Effector memory CD8-positive, alpha-beta T cell (primary cell): ENCODE results near the gene BUD31.
A peak's percentile ranks its signal among the peaks of the same experiment; 100 is the strongest.
"Not testable (repeated sequence)": the region's sequence is repeated elsewhere in the genome, so short reads cannot be mapped to it uniquely, and the experiment has no call there.

ENCODE experiments used
- ATAC-seq: fragments of 150-1000 bp; cut with Tn5 transposase; replicated peaks from 2 replicates; pipeline ENCODE4 v1.10.0; 2021; ENCODE audit warnings: mild to moderate bottlenecking, moderate library complexity
- DNase-seq, 3 experiments: peaks; one replicate each; pipeline ENCODE4 v3.0.0; 2021
- H3K27ac Mint-ChIP-seq, 2 donors: one replicate each; pipeline ENCODE4 v1.8.0; 2022; ENCODE audit warnings: mild to moderate bottlenecking in 2 of 2, mixed read lengths in 2 of 2, moderate library complexity in 2 of 2
- H3K27me3 Mint-ChIP-seq, 2 donors: one replicate each; pipeline ENCODE4 v1.8.0; 2022; ENCODE audit warnings: mixed read lengths in 2 of 2
- H3K36me3 Mint-ChIP-seq: one replicate; pipeline ENCODE4 v1.8.0; 2022; ENCODE audit warnings: mild to moderate bottlenecking, moderate library complexity, mixed read lengths; ENCODE audit not compliant: insufficient read depth
- H3K4me1 Mint-ChIP-seq, 2 donors: one replicate each; pipeline ENCODE4 v1.8.0; 2022; ENCODE audit warnings: low read depth in 2 of 2, mixed read lengths in 2 of 2
- H3K4me3 Mint-ChIP-seq, 2 donors: one replicate each; pipeline ENCODE4 v1.8.0; 2022; ENCODE audit warnings: mild to moderate bottlenecking in 2 of 2, mixed read lengths in 2 of 2, moderate library complexity in 2 of 2
- H3K9me3 Mint-ChIP-seq, 2 donors: one replicate each; pipeline ENCODE4 v1.8.0; 2022; ENCODE audit warnings: mixed read lengths in 2 of 2

The BUD31 gene

DNA sequence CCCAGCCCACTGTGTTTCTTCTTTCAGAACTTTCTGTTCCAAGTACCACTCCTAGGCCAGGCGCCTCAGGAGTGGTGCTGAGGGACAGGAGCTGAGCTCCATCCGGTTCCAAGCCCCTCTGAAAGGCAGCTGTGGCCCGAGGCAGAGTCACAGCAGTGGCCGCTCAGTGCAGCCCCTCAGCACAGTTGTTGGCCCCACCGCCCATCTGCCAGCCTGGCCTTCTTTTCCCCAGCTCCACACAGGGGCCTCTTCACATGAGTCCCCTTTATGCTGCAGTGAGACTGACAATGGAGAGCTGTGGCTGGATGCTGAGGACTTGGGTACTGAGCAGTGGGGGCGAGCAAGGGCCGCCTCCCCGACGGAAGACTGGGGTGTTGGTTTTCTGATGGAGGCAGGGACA is 9.5 kb downstream of the BUD31 start:
- Mint-ChIP-seq H3K4me3 (no peak overlapping the region), H3K4me1 (peaks cover under 1 to 6% of the 10 kb centered on the region in 2 donors), H3K27me3 (no peaks in the 10 kb centered on the region), H3K27ac (no peak overlapping the region), H3K36me3 (peaks cover 83% of the 10 kb centered on the region), H3K9me3 (no peaks in the 10 kb centered on the region)
- DNase-seq (no peak), ATAC-seq (no peak)

DNA sequence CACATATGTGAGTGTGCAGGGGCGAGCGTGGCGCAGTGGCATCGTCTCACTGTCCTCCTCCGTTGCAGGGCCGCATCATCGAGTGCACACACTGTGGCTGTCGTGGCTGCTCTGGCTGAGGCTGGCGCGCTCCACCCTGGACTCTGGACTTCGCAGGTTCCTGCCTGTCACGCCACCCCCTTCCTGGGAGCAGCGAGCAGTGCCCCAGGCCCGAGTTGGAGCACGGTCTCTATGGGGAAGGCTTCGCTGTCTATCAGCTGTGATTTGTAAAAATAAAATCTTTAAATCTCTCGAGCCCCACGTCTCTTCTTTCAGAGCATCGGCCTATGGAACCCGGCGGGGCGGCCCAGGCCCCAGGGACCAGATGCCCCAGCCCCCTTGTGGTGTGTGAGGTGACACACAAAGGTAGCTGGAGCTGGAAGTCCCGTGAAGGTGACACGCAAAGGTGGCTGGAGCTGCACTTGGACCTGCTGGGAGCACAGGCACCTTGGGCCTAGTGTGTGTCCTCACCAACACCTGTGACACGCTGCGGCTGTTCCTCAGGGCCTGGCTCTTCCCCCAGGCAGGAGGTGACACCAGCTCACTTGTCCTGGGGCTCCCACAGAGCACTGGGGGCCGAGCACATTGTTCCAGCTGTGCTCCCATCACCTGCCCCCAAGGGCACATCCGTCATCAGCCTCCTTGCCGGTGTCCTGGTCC is 10.7 kb downstream of the BUD31 start:
- H3K4me3 Mint-ChIP-seq, result peak overlapping the region in 1 of 2 donors; percentile 20
- H3K9me3 Mint-ChIP-seq, result no peaks in the 10 kb centered on the region
- peak overlapping the region in 1 of 2 donors; percentile 87 for H3K27ac Mint-ChIP-seq
- no peak for DNase-seq
- no peaks in the 10 kb centered on the region for H3K27me3 Mint-ChIP-seq
- no peak for ATAC-seq
- H3K4me1 Mint-ChIP-seq, result peaks cover 0 to 5% of the 10 kb centered on the region in 2 donors
- H3K36me3 Mint-ChIP-seq, result peaks cover 72% of the 10 kb centered on the region

DNA sequence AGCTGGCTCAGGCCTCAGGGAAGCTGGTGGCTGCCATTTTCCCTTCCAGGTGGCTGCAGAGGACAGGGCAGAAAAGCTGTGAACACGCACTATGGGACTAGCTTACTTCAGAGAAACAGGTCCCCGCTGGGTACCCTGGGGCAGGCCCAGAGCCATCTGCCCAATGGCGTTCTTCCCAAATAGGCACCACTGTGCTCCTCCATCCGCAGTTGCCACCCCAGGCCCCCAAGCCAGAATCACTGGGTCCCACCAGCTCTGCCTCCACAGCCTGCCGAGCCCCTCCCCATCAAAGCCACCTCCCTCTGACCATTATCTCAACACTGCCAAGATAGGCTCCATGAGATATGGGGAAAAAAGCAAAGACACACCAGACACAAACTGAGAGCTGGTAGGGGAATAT is 11.4 kb downstream of the BUD31 start:
- Mint-ChIP-seq H3K9me3 (no peaks in the 10 kb centered on the region), H3K4me3 (no peak overlapping the region), H3K27ac (peak overlapping the region in 1 of 2 donors; percentile 87), H3K4me1 (peaks cover 0 to under 1% of the 10 kb centered on the region in 2 donors), H3K27me3 (no peaks in the 10 kb centered on the region), H3K36me3 (peaks cover 65% of the 10 kb centered on the region)
- DNase-seq (no peak), ATAC-seq (no peak)

DNA sequence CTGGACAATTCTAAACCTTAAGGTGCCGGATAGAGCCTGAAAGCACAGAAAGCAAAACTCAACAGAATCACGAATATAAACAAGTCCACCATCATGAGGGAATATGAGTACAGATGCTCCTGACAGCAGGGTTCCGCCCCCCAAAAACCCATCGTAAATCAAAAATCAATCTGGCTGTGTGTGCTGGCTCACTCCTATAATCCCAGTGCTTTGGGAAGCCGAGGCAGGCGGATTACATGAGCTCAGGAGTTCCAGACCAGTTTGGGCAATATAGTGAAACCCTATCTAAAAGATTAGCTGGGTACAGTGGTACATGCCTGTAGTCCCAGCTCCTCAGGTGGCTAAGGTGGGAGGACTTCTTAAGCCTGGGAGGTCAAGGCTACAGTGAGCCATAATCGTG is 12.2 kb downstream of the BUD31 start:
- Mint-ChIP-seq H3K9me3 (no peaks in the 10 kb centered on the region), H3K4me3 (no peak overlapping the region), H3K27me3 (no peaks in the 10 kb centered on the region), H3K27ac (peak overlapping the region in 1 of 2 donors; percentile 87), H3K4me1 (no peaks in the 10 kb centered on the region), H3K36me3 (peaks cover 57% of the 10 kb centered on the region)
- DNase-seq (no peak), ATAC-seq (no peak)

DNA sequence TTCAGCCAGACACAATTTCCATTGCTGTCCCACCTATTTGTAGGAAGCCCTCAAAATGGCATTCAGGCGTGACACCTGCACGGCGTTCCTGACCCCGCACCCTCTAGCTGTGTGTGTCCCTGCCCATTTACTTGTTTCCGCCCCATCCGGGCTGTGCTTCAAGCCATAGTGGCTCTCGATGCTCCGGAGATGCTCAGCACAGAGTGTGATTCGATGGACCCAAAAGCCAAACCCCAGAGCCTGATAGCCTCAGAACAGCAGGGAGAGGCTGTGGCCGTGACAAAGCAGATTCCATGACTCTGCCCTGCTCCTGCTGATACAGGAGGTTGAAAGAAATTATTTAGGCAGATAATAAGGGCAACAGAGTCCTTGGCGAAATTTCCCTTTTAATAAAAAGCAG is 13.4 kb downstream of the BUD31 start:
- H3K4me1 Mint-ChIP-seq, result no peaks in the 10 kb centered on the region
- no peak overlapping the region for H3K4me3 Mint-ChIP-seq
- no peak for ATAC-seq
- peak overlapping the region; percentile 25 to 46 for H3K27ac Mint-ChIP-seq
- no peaks in the 10 kb centered on the region for H3K27me3 Mint-ChIP-seq
- no peaks in the 10 kb centered on the region for H3K9me3 Mint-ChIP-seq
- DNase-seq, result no peak
- peaks cover 45% of the 10 kb centered on the region for H3K36me3 Mint-ChIP-seq

DNA sequence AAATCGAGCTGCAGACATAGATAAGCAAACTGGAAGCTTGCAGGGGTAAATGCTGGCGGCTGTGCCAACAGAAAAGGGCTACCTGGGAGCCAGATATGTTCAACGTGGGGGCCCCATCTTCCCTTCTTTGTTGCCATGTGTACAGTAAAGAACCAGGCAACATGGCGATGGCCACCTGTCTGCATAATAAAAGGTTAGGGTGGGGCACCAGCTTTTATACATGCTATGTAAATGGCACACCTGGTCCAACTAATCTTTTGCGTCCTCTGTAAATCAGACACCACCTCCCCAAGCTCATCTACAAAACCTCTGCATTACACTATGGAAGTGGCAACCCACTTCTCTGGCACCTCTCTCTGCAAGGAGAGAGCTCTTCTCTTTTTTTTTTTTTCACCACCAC is 13.9 kb downstream of the BUD31 start:
- Mint-ChIP-seq H3K27ac (peak overlapping the region; percentile 41 to 46), H3K4me3 (no peak overlapping the region), H3K27me3 (no peaks in the 10 kb centered on the region), H3K9me3 (no peaks in the 10 kb centered on the region), H3K4me1 (no peaks in the 10 kb centered on the region), H3K36me3 (peaks cover 40% of the 10 kb centered on the region)
- no peak for ATAC-seq
- DNase-seq, result no peak

DNA sequence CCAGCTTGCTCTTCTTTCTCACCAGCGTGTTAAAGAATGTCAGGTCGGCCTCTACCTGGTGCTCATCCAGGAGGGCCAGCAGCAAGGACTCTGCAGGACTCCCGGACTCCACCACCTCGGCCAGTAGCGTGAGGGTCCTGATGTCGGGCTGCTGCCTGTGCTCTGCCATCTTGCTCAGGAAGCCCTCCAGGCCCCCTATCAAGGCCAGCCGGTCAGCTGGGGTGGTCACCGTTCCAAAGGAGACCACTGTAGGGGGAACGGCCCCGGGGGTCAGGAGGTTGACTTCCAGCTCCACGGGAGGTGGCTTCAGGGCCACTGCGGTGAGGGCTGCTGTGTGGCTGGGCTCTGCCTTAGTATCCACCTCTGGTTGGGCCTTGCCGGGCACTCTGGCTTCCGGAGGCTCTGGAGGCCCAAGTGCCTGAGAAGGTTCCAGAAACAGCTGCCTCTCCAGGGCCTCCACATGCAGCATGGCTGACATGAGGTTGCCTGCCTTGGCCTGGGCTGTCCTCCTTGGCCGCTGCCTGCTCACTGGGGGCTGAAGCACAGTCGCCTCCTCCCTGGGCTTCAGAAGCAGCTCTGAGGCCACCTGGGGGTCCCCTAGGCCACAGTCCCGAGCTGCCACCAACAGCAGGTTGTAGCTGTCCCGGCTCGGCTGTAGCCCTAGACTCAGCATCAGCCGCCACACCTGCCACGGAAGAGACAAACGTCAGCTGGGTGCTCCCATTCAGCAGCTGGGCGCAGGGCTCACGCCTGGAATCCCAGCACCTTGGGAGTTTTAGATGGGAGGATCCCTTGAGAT is 16.4 kb downstream of the BUD31 start:
- ATAC-seq (no peak), DNase-seq (no peak)
- H3K4me3 Mint-ChIP-seq, result no peak overlapping the region
- H3K27ac Mint-ChIP-seq, result no peak overlapping the region
- no peaks in the 10 kb centered on the region for H3K9me3 Mint-ChIP-seq
- peaks cover 21% of the 10 kb centered on the region for H3K36me3 Mint-ChIP-seq
- H3K4me1 Mint-ChIP-seq, result no peaks in the 10 kb centered on the region
- H3K27me3 Mint-ChIP-seq, result no peaks in the 10 kb centered on the region

DNA sequence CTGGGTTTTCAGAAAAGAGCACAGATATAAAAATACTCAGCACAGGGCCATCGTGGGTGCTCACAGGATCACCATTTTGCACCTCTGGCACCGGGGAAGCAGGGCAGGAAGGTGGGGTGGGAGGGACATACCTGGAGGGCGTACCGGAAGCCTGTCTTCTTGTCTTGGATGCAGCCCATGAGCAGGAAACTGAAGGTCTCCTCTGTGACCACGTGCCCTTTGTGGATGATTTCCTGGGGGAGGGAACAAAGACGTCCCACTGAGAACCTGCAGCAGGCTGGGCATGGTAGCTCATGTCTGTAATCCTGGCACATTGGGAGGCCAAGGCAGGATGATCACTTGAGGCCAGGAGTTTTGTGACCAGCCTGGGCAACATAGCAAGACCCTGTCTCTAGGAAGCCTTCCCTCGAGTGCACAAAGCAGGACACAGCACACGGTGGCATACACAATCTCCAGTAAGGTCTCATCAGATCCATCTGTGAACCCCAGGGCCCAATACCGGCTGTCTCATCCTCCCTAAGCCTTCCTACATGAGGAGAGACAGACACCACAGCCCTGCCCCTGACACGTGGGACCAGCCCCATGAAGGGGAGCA is 20.3 kb downstream of the BUD31 start:
- no peak for ATAC-seq
- Mint-ChIP-seq H3K4me1 (peaks cover 0 to 6% of the 10 kb centered on the region in 2 donors), H3K27me3 (no peaks in the 10 kb centered on the region), H3K4me3 (no peak overlapping the region), H3K27ac (no peak overlapping the region), H3K9me3 (no peaks in the 10 kb centered on the region), H3K36me3 (peaks cover 31% of the 10 kb centered on the region)
- DNase-seq, result no peak

DNA sequence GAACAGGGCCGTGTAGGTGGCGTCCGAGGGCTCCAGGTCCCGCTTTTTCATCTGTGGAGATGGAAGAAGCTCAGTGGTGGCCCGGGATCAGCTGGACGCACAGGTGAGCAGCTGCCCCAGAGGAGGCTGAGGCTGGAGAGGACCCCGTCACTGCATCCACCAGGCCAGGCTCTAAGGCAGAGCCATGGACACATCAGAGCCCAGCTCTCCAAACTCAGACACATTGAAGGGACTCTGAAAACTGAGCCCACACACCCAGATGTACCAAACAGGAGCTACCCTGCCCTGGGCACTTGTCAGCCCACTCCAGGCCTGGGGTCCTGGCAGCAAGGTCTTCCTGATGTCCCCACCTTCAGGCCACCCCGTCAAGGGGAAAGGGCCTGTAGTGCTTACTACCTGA is 21.0 kb downstream of the BUD31 start:
- ATAC-seq (no peak), DNase-seq (no peak)
- Mint-ChIP-seq H3K9me3 (no peaks in the 10 kb centered on the region), H3K4me1 (peaks cover under 1 to 6% of the 10 kb centered on the region in 2 donors), H3K27ac (no peak overlapping the region), H3K27me3 (no peaks in the 10 kb centered on the region), H3K4me3 (no peak overlapping the region), H3K36me3 (peaks cover 36% of the 10 kb centered on the region)

DNA sequence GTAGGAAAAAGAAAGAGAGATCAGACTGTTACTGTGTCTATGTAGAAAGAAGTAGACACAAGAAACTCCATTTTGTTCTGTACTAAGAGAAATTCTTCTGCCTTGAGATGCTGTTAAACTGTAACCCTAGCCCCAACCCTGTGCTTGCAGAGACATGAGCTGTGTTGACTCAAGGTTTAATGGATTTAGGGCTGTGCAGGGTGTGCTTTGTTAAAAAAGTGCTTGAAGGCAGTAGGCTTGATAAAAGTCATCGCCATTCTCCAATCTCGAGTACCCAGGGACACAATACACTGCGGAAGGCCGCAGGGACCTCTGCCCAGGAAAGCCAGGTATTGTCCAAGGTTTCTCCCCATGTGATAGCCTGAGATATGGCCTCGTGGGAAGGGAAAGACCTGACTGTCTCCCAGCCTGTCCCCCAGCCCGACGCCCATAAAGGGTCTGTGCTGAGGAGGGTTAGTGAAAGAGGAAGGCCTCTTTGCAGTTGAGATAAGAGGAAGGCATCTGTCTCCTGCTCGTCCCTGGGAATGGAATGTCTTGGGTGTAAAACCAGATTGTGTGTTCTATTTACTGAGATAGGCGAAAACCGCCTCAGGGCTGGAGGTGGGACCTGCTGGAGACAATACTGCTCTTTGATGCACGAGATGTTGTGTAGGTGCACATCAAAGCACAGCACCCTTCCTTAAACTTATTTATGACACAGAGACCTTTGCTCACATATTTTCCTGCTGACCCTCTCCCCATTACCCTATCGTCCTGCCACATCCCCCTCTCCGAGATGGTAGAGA is 23.2 kb downstream of the BUD31 start:
- not testable (repeated sequence) for H3K9me3 Mint-ChIP-seq, ATAC-seq, H3K4me1 Mint-ChIP-seq, H3K27me3 Mint-ChIP-seq, DNase-seq, H3K27ac Mint-ChIP-seq, H3K4me3 Mint-ChIP-seq
- H3K36me3 Mint-ChIP-seq, result peaks cover 41% of the 10 kb centered on the region

DNA sequence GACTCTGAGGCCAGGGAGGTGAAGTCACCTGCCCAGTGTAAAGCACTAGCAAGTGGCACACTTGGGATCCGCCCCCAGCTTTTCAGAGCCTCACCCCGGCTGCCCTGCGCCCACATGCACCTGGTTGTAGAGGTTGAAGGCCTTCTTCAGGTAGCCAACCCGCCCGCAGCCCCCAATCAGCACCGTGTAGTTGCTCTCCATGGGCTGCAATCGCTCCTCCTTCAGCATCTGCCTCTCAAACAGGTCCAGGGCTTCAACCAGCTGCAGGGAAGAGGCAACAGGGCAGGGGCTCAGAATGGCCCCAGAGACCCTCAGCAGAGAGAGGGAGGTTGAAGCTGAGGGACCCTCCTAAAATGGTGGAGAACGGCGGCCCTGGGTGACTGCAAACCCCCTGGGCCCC is 24.4 kb downstream of the BUD31 start:
- no peak overlapping the region for H3K4me3 Mint-ChIP-seq
- DNase-seq (no peak), ATAC-seq (no peak)
- peak overlapping the region in 1 of 2 donors; percentile 41 for H3K27ac Mint-ChIP-seq
- H3K4me1 Mint-ChIP-seq, result peaks cover 6 to 7% of the 10 kb centered on the region in 2 donors
- no peaks in the 10 kb centered on the region for H3K27me3 Mint-ChIP-seq
- H3K36me3 Mint-ChIP-seq, result peaks cover 36% of the 10 kb centered on the region
- no peaks in the 10 kb centered on the region for H3K9me3 Mint-ChIP-seq

DNA sequence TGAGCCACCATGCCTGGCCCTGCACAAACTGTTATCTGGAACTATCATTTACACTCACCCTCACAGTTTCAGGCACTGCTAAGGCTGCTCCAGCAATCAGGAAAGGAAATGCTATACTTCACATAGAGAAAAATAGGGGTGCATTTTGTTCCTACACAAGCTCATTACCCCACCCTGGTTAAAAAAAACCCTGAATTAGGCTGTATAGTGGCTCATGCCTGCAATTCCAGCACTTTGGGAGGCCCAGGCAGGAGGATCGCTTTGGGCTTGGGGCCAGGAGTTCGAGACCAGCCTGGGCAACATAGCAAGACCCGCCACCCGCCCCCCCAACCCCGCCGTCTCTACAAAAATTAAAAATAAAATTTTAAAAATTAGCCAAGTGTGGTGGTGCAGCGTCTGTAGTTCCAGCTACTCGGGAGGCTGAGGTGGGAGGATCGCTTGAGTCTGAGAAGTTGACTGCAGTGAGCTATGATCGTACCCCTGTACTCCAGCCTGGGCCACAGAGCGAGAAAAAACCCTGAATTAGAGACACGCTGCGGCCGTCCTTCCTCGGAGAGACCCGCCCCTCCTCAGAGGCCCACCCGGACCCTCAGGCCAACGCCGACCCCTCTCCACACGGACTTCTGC is 29.3 kb downstream of the BUD31 start:
- H3K4me3 Mint-ChIP-seq, result peak overlapping the region; percentile 97 to 99
- H3K36me3 Mint-ChIP-seq, result peaks cover 27% of the 10 kb centered on the region
- peaks cover 28 to 29% of the 10 kb centered on the region in 2 donors for H3K4me1 Mint-ChIP-seq
- no peaks in the 10 kb centered on the region for H3K27me3 Mint-ChIP-seq
- H3K27ac Mint-ChIP-seq, result peak overlapping the region; percentile 96 to 98
- no peaks in the 10 kb centered on the region for H3K9me3 Mint-ChIP-seq
- peak; percentile 39 for ATAC-seq
- DNase-seq, result no peak
